GM19099 (cell line): ENCODE results near the gene DTD2.

Experiments
- POLR2A ChIP-seq: IDR thresholded peaks from 3 replicates; pipeline ENCODE4 v1.6.1; 2011; ENCODE audit warnings: low read depth; ENCODE audit not compliant: insufficient read length; ENCODE audit errors: extremely low read depth

Gene DTD2

DNA sequence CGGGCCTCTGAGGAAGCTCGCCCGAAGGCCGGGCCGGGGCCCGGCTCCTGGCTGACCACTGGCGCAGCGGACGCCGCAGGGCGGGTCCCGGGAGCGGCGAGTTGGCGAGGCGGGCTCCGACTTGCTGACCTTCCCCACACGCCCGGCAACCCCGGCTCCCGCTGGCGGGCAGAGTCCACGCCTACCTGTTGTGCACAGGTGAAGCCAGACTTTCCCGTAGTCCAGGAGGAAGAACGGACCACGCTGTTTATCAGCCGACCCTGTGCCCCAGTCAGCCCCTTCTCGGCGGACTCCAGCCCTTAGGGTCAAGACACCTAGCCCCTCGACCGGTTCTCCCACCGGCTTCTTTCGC, 37.4 kb downstream of the DTD2 start:
- TF ChIP-seq POLR2A: no peak

DNA sequence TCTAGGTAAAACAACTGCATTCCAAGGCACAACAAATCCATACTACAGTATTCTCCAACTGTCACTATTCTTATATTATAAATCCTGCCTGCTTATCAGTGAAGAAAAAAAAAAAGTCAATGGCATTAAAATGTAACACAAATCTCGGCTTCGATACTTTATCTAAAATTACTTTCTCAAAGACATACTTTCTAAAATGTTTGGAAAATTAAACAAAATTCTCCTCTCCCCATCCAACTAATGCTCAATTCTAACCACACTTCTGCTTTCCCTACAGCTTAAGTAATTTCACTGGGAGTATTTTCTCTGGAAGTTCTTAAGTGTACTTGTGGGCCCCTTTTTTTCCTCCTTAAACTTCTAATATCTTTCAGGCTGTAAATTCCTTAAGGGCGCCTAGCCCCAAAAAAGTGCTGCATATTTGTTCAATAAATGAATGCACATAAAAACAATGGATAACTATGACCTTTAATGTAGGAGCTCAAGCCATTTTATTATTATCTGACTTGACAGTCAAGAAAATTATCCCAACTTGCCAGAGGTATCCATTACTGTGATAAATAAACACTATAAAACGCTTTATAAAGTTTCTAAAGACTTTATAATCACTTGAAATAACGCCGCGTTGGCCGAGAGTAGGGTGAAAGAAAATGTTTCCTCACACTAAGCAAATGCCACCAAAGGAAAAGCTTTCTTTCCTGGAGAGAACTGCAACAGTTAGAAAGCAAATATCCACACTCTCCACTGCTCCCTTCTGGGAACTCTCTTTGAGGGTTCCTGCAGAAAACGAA, 37.9 kb downstream of the DTD2 start:
- no peak for TF ChIP-seq POLR2A

DNA sequence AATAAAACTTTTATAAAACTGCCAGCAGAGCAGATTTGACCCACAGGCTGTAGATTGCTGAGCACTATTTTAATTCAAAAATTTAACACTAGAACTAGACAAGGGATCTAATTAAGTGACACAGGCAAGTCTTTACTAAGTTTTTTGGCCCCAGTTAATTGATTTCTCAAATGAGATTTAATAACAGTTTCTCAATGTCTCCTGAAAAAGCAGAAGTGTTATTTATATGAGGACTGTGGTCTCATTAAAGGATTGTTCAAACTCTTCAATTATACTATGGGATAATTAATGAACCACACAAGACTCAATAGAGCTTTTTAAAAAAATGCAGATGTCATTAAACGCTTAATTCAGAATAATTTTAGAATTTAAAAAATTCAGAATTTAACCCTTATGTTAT, 38.9 kb downstream of the DTD2 start:
- TF ChIP-seq POLR2A: no peak

DNA sequence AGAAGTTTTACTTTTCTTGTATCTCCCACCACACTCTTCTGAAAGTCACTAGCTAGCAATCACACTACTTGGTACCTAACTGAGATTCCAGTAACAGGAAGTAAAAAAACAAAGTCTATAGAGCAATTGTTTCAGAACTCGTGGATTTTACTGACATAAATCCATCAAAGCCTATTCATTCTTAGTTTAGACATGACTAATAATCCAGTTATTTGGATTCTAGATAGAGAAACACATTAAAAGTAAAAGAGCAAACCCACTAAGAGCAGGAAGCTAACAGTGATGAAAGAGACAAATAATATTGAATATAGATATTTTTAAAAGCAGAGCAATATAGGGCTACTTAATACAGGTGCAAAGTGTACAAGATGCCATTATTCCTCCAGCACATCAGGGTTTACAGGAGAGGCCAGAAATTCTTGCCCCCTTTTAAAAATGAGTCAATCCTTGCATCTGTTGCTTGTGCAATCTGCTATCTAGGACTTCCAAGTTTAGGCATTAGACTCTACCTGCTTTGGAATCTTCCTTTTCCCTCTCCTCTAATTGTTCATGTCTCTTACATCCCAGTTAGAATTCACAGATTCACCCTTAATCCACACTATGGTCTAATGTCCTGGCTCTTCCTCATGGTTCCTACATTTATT, 43.0 kb downstream of the DTD2 start:
- TF ChIP-seq POLR2A: no peak

DNA sequence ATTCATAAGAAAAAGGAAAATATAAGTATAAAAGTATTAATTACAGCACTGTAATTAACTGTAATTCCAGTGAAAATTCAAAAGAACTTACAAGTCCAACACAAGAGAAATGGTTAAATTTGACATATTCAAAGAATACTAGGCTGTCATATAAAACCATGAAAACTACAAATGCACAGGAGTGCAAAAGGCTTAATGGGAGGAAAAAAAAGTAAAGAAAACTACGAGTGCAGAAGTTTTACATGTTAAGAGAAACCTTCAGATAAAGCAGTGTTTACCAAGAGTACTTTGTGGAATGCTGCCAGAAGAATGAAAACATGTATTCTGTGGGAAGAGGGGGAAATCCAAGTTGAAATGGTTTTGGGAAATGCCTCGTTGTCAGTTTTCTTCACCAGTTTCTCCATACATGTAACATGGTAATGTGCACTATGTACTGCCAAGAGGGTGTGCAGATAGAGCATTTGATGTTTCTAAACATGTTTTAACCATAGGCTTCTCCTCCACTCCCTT, 46.0 kb downstream of the DTD2 start:
- TF ChIP-seq POLR2A: no peak

DNA sequence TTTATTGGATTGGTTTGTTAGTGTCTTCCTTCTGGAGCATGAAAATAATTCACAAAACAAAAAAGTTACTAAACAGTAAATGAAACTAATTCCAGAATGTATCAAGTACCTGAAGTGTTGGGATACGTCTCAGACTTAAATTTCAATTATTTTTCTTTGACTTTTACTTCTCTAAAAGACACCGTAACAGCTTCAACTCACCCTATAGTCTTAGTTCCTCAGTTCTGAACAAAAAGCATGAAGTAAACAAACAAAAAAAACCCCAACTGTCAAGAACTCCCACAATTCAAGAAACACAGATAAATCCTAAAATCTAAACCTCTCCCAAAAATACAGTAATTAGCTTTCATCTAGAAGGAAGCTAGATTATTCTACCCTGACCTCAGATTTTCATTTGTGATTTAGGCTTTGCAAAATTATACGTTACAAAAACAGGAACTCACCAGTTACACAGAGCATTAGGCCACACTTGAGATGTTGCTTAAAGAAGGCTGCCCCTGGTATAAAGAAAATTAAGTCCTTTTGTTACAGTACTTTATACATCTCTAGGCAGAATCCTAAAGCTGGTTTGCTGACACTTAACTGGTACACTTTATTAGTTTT, 47.2 kb downstream of the DTD2 start:
- no peak for TF ChIP-seq POLR2A

DNA sequence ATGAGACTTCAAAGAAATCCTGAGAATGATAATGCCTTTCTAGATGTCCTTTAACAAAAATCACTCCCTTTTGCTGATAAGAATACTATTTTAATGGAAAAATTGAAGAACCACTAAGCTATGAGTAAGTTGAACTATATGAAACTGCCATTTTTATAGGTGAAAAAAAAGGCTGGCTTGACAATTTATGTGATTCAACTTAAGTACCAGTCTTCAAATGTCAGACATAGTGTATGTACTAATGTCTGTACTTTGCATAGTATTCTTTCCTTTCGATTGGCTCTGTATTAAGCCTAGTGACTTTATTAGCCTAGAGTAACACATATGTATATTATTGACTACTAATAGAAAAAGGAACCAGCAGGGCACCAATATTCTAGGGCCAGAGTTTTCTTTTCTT, 48.9 kb downstream of the DTD2 start:
- no peak for TF ChIP-seq POLR2A

DNA sequence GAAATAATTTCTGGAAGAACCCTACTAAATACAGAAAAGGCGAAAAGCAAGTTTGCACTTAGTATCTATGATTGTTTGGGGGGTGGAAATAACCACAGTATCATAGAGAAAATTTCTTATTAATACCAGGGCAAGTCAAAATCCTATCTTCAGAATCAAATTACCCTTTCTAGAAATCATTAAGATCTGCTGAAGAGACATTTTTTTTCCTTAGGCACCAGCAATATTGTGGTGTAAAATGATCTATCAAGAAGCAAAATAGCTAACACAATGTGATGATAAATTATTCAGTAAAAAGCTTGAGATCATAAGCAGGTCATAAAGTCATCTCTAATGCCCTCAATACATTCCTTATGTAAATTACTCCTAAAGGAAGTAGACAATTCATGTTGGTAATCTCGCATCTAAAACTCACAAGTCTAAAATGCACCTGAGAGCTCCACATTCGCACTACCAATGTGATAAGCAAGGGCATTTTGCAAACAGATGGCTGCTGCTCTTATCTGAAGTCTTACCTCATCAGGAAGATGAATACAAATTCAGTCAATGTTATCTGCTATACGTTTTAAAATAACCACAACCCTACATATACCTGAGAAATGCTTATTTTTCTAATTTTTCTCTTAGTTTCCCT, 51.6 kb downstream of the DTD2 start:
- TF ChIP-seq POLR2A: no peak

DNA sequence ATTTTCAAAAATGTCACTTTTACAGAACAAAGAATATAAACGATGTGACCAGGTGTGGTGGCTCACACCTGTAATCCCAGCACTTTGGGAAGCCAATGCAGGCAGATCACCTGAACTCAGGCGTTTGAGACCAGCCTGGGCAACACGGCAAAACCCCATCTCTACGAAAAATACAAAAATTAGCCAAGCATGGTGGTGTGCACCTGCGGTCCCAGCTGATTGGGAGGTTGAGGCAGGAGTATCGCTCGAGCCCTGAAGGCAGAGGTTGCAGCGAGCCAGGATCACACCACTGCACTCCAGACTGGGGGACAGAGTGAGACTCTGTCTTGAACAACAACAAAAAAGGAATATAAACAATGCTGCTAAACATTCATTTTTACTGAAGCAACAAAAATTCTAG, 52.2 kb downstream of the DTD2 start:
- TF ChIP-seq POLR2A: no peak

DNA sequence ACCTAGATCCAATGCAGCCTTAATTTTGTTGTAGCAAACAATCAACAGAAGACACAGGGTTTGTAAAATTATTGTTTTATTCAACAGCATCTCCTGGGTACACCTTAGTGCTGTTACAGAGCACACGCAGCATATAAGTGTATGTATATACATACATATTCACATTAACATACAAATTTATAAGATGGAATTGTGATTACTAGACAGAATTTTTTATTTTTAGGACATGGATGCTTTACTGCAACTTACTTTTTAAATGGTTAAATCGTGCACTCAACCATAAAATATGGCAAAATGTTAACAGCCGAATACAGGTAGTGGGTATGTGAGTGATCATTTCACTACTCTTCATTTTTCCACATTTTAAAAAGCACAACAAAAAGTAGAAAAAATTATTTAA, 53.6 kb downstream of the DTD2 start:
- no peak for TF ChIP-seq POLR2A

DNA sequence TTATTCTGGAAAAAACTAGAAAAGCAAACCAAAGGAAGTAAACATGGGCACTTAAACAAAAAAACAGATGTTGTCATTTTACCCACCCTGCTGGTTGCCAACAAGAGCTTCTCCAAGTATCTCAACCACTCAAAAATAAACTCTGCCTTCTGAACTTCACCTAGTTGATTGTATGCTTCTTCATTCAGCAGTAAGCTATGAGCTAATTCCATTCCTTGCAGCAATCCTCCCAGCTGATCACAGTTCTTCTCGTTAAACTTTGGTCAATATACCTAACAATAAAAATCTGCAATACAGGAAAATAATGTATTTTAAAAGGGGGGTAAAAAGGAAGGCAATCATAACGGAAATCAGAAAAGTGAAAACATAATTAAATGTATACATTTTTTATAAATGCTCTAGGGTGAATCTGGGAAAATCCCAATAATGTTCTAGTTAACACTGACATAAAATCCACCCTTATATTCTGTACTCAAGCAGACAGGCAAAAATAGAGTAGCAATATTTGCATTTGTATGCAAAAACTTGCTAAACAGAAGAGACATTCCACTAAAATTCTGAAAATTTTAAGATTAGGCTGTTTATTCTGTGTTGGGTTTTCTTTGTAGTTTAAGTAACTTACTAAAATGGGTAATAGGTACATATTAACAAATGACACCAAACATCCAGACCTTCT, 54.4 kb downstream of the DTD2 start:
- no peak for TF ChIP-seq POLR2A

DNA sequence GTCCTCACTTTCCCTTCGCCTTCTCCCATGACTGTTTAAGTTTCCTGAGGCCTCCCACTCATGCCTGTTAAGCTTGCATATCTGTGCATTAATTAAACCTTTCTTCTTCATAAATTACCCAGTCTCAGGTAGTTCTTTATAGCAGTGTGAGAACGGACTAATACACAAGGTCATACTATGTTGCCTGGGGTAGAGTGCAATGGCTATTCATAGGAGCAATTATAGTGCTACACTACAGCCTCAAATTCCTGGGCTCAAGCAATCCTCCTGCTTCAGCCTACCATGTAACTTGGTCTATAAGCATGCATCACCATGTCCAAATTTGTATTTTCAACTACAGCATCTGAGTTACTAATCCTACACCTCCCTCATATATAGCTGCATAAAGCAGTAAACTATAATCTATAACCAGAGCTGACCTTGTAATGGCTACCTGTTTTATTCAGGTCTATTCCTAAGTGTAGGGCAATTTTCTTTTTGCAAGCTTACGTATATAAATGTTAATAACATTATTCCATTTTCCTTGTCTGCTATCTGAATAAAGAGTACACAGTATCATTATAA, 55.9 kb downstream of the DTD2 start:
- no peak for TF ChIP-seq POLR2A

DNA sequence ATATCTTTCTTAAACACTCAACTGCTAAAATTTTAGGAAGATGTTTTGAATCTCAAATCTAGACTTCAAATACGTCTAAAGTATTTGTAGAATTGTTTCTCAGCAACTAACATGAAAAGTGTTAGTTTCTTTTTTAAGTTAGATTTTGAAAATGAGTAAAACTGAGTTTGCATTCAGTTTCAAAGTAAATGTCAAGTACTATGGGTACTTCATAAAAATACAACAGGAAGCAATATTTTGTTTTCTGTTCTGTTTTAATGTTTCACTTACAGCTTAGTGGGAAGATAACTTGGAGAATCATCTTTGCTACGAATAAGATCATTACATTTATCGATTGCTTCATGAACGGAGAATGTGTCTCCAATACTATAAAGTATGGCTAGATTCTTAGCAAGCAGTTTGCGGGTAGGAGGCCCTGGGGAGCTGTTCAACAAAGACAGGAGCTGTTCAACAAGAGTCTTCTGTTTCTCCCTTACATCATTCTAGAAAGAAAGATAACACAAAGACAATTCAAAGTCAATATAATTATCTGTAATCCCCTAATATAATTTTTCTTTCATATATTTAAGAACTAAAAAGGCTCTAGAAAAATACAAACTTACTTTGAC, 57.2 kb downstream of the DTD2 start:
- TF ChIP-seq POLR2A: no peak
